NT2/D1 (cell line): Measurements from ENCODE around the gene ADSS1.

ENCODE experiments used
- SUZ12 ChIP-seq: IDR thresholded peaks from 2 replicates; pipeline ENCODE4 v1.6.1; 2011; ENCODE audit not compliant: insufficient read length, insufficient read depth; ENCODE audit errors: extremely low read depth
- YY1 ChIP-seq: IDR thresholded peaks from 2 replicates; pipeline ENCODE4 v1.6.1; 2011; ENCODE audit not compliant: insufficient read length, insufficient read depth
- ZNF274 ChIP-seq: IDR thresholded peaks from 2 replicates; pipeline ENCODE4 v1.6.1; 2011; ENCODE audit warnings: mild to moderate bottlenecking, low read depth, low read length

DNA sequence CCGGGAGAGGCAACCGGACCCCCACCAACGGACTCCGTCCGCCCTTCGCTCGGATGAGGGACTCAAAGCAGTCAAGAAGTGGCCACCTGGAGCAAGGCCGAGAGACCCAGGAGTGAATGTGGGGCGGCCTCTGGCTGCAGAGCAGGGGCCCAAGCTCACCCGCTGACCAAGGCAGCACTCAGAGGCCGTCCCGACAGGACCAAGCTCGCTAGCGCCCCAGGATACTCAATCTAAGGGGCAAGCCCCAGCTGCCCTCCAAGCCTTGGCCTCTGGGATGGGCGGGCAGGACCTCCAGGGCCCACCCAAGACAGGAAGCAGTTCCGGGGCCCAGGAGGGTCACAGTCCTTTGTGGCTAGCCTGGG, 70.6 kb downstream of the ADSS1 start:
- no peak for TF ChIP-seq YY1
- no peak for TF ChIP-seq ZNF274
- TF ChIP-seq SUZ12: no peak
